GM23338 (cell line): Measurements from ENCODE around the gene AFF1. TPM values are rescaled to one million over a fixed set of nuclear protein-coding genes. Genes with fewer than 3 reads are reported as not detected.

Source experiments
- ATAC-seq: fragments of 200-7000 bp; cut with Tn5 transposase; 3 replicates; pipeline ENCODE4 v1.9.1; 2020
- DNase-seq: peaks from one replicate; pipeline ENCODE4 v3.0.0-alpha.2; 2015; ENCODE audit warnings: low spot score
- H2AFZ ChIP-seq: fragments of 200-600 bp; sonication (generic); 2 replicates; pipeline ENCODE4 v1.8.0; 2016; ENCODE audit warnings: antibody characterized with exemption, mild to moderate bottlenecking, moderate library complexity
- H3F3A ChIP-seq: fragments of 200-600 bp; sonication (generic); replicated peaks from 2 replicates; pipeline ENCODE4 v1.8.0; 2017; ENCODE audit warnings: antibody characterized with exemption, mixed run types, low read depth
- H3K27ac ChIP-seq: fragments of 200-600 bp; sonication (generic); 2 replicates; pipeline ENCODE4 v1.6.1; 2016; ENCODE audit warnings: low read depth
- H3K27me3 ChIP-seq: fragments of 200-600 bp; sonication (generic); 2 replicates; pipeline ENCODE4 v1.8.0; 2016; ENCODE audit warnings: mild to moderate bottlenecking, mixed run types, moderate library complexity; ENCODE audit not compliant: insufficient read depth
- H3K36me3 ChIP-seq: fragments of 200-600 bp; sonication (generic); 2 replicates; pipeline ENCODE4 v1.8.0; 2016; ENCODE audit warnings: mild to moderate bottlenecking; ENCODE audit not compliant: insufficient read depth
- H3K4me1 ChIP-seq: fragments of 200-600 bp; sonication (generic); 2 replicates; pipeline ENCODE4 v1.8.0; 2016; ENCODE audit warnings: mild to moderate bottlenecking, moderate library complexity; ENCODE audit not compliant: insufficient read depth
- H3K4me2 ChIP-seq: fragments of 200-600 bp; sonication (generic); 2 replicates; pipeline ENCODE4 v1.7.1; 2017; ENCODE audit warnings: mixed run types
- H3K4me3 ChIP-seq: fragments of 200-600 bp; sonication (generic); 2 replicates; pipeline ENCODE4 v1.6.1; 2016; ENCODE audit warnings: mixed run types
- H3K79me2 ChIP-seq: fragments of 200-600 bp; sonication (generic); replicated peaks from 2 replicates; pipeline ENCODE4 v1.8.0; 2017; ENCODE audit warnings: mild to moderate bottlenecking; ENCODE audit not compliant: insufficient read depth
- H3K9me2 ChIP-seq: fragments of 200-600 bp; sonication (generic); 2 replicates; pipeline ENCODE4 v1.8.0; 2017; ENCODE audit not compliant: insufficient read depth
- H4K20me1 ChIP-seq: fragments of 200-600 bp; sonication (generic); replicated peaks from 2 replicates; pipeline ENCODE4 v1.8.0; 2017; ENCODE audit warnings: mild to moderate bottlenecking; ENCODE audit not compliant: insufficient read depth
- H3K27ac Mint-ChIP-seq: 2 replicates; pipeline ENCODE4 v1.8.0; 2020; ENCODE audit warnings: inconsistent platforms, mild to moderate bottlenecking, moderate library complexity, mixed read lengths
- H3K27me3 Mint-ChIP-seq: 3 replicates; pipeline ENCODE4 v1.8.0; 2022; ENCODE audit warnings: low read depth, mild to moderate bottlenecking, moderate library complexity, mixed read lengths, inconsistent platforms; ENCODE audit not compliant: insufficient read depth, poor library complexity
- H3K36me3 Mint-ChIP-seq: 3 replicates; pipeline ENCODE4 v1.8.0; 2021; ENCODE audit warnings: low read depth, mild to moderate bottlenecking, inconsistent platforms, moderate library complexity, mixed read lengths
- H3K4me1 Mint-ChIP-seq: 3 replicates; pipeline ENCODE4 v1.8.0; 2020; ENCODE audit warnings: mild to moderate bottlenecking, inconsistent platforms, mixed read lengths
- H3K4me3 Mint-ChIP-seq: 3 replicates; pipeline ENCODE4 v1.8.0; 2021; ENCODE audit warnings: moderate library complexity, mild to moderate bottlenecking, inconsistent platforms, mixed read lengths
- H3K9me3 Mint-ChIP-seq: 3 replicates; pipeline ENCODE4 v1.8.0; 2020; ENCODE audit warnings: moderate library complexity, mild to moderate bottlenecking, inconsistent platforms, mixed read lengths
- EZH2 ChIP-seq: fragments of 200-600 bp; sonication (generic); IDR thresholded peaks from one replicate; pipeline ENCODE4 v1.8.0; 2017; ENCODE audit warnings: antibody characterized with exemption, mild to moderate bottlenecking, low read depth; ENCODE audit not compliant: unreplicated experiment
- EZH2phosphoT487 ChIP-seq: fragments of 200-600 bp; sonication (generic); IDR thresholded peaks from one replicate; pipeline ENCODE4 v1.8.1; 2018; ENCODE audit warnings: antibody characterized with exemption; ENCODE audit not compliant: unreplicated experiment
- NANOG ChIP-seq: IDR thresholded peaks from 2 replicates; pipeline ENCODE4 v1.6.1; 2016; ENCODE audit warnings: antibody characterized with exemption, borderline replicate concordance
- POLR2AphosphoS5 ChIP-seq: IDR thresholded peaks from 2 replicates; pipeline ENCODE4 v1.6.1; 2016; ENCODE audit warnings: antibody characterized with exemption, low read depth
- STAT1 ChIP-seq: IDR thresholded peaks from one replicate; pipeline ENCODE4 v1.6.1; 2016; ENCODE audit warnings: antibody characterized with exemption; ENCODE audit not compliant: unreplicated experiment
- ZNF114 ChIP-seq: fragments of 250-450 bp; sonication (Bioruptor Pico); IDR thresholded peaks from 2 replicates; pipeline ENCODE4 v1.5.0; 2020; ENCODE audit warnings: mild to moderate bottlenecking, moderate library complexity
- ZNF331 ChIP-seq: fragments of 250-450 bp; sonication (Bioruptor Pico); IDR thresholded peaks from 2 replicates; pipeline ENCODE4 v1.5.0; 2020; ENCODE audit warnings: low read depth, mild to moderate bottlenecking, moderate library complexity
- polyA plus RNA-seq: library from polyadenylated mRNA; unstranded; fragments of >200 nt; fragmentation: Nextera tagmentation; extraction: Ambion mirVana; gene quantifications from 2 replicates; pipeline ENCODE4 v1.2.1, GENCODE V29; 2016
- total RNA-seq: library from RNA; depleted of rRNA; stranded (reverse); fragments of >200 nt; shearing (Covaris generic); gene quantifications from 2 replicates; pipeline ENCODE4 v1.2.3, GENCODE V29; 2014
- TF ChIP-seq, protein P1 (sequence below): IDR thresholded peaks from one replicate; pipeline ENCODE4 v1.6.1; 2018; ENCODE audit warnings: antibody characterized with exemption; ENCODE audit not compliant: unreplicated experiment
- TF ChIP-seq, protein P2 (sequence below): IDR thresholded peaks from 2 replicates; pipeline ENCODE4 v1.6.1; 2016; ENCODE audit warnings: antibody characterized with exemption
- TF ChIP-seq, protein P3 (sequence below), 2 experiments: fragments of 200-600 bp in 1 of 2; sonication (generic) in 1 of 2; conservative IDR thresholded peaks; 2 replicates each; pipeline versions ENCODE4 v1.5.1 to v1.6.1; 2016 to 2017; ENCODE audit warnings: antibody characterized with exemption in 2 of 2, low read depth in 2 of 2, mild to moderate bottlenecking in 2 of 2, moderate library complexity in 1 of 2

The AFF1 gene
- total and polyA plus RNA-seq, 2 experiments from 2014 or later: 42.6 to 67.2 TPM

DNA sequence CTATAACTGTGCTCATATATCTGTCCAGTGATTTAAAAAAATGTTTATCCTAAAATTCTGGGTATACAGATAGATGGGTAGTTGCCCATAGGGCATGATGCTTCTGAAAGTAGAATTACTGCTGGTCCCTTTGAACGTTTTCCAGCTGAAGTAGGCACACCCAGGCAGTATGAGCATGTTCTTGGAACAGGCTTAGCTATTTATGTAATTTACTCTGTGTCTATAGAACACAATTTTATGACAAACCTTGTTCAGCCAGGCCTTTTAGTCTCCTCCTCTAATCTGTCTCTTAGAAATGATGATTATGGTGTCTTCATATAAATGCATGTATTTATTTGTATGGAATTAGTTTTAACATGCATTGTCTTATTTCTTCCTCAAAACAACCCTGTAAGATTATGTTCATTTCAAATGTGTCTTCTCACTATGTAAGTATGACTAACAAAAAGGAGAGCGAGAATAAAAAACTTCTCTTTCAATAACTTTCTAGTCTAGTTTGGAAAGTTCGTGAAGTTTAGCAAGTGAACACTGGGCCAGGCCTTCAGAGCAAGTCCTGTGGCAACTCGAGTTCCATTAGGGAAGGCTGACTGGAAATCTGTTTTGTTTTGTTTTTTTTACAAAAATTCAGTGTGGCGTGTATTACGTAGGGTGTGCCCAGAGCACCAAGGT lies 142.0 kb downstream of the AFF1 start:
- H3K9me2 ChIP-seq: no peaks in the 10 kb centered on the region
- H2AFZ ChIP-seq: no peak overlapping the region
- H3K27ac ChIP-seq: no peak overlapping the region
- H3F3A ChIP-seq: no peaks in the 10 kb centered on the region
- no peaks in the 10 kb centered on the region for H3K36me3 ChIP-seq
- peaks cover 82% of the 10 kb centered on the region for H3K79me2 ChIP-seq
- no peak overlapping the region for H3K27ac Mint-ChIP-seq
- TF ChIP-seq ZNF331: no peak
- TF ChIP-seq, protein P1, sequence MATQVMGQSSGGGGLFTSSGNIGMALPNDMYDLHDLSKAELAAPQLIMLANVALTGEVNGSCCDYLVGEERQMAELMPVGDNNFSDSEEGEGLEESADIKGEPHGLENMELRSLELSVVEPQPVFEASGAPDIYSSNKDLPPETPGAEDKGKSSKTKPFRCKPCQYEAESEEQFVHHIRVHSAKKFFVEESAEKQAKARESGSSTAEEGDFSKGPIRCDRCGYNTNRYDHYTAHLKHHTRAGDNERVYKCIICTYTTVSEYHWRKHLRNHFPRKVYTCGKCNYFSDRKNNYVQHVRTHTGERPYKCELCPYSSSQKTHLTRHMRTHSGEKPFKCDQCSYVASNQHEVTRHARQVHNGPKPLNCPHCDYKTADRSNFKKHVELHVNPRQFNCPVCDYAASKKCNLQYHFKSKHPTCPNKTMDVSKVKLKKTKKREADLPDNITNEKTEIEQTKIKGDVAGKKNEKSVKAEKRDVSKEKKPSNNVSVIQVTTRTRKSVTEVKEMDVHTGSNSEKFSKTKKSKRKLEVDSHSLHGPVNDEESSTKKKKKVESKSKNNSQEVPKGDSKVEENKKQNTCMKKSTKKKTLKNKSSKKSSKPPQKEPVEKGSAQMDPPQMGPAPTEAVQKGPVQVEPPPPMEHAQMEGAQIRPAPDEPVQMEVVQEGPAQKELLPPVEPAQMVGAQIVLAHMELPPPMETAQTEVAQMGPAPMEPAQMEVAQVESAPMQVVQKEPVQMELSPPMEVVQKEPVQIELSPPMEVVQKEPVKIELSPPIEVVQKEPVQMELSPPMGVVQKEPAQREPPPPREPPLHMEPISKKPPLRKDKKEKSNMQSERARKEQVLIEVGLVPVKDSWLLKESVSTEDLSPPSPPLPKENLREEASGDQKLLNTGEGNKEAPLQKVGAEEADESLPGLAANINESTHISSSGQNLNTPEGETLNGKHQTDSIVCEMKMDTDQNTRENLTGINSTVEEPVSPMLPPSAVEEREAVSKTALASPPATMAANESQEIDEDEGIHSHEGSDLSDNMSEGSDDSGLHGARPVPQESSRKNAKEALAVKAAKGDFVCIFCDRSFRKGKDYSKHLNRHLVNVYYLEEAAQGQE: no peak
- no peak for TF ChIP-seq ZNF114 (CRISPR knock-in tag)
- TF ChIP-seq EZH2: no peak
- no peak overlapping the region for H3K4me2 ChIP-seq
- ATAC-seq (no peak), DNase-seq (no peak)
- no peaks in the 10 kb centered on the region for H3K9me3 Mint-ChIP-seq
- no peak overlapping the region for H3K4me3 ChIP-seq
- peaks cover 44% of the 10 kb centered on the region for H3K4me1 ChIP-seq
- no peak overlapping the region for H3K4me3 Mint-ChIP-seq
- peaks cover 50% of the 10 kb centered on the region for H3K4me1 Mint-ChIP-seq
- H3K27me3 Mint-ChIP-seq: peaks cover 1% of the 10 kb centered on the region
- no peaks in the 10 kb centered on the region for H3K27me3 ChIP-seq
- H3K36me3 Mint-ChIP-seq: no peaks in the 10 kb centered on the region
- peaks cover 19% of the 10 kb centered on the region; the same call in 1 of the 2 replicates for H4K20me1 ChIP-seq

DNA sequence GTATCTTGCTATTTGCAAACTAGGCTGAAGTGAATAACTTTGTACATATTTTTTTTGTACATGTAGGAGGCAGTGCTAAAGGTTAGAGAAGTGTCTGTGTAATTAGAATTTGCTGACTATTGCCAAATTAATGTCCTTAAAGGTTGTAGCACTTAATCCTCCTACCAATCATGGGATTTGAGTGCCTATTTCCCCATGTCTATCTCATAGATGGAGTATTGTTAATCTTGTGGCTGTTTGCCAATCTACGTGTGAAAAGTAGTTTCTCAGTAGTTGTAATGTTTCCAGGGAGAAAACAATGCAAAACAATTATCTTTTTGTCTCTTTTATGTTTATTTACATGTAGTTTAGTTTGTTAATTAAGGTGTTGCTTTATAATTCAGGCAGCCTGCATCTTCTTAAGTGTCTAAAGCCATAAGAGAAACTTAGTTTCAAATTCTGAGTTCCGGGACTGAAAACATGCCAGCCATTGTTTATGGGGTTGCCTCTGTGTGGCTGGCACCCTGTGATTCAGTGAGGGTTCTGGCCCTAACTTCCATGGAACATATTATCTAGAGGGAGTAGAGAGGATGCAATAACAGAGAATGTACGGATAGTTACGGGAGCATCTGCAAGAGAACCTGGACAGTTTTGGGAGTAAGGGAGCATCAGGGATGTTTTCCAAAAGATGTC lies 143.2 kb downstream of the AFF1 start:
- H3K36me3 Mint-ChIP-seq: no peaks in the 10 kb centered on the region
- peaks cover 45% of the 10 kb centered on the region for H3K4me1 Mint-ChIP-seq
- H3K27ac ChIP-seq: peak overlapping the region; percentile 14; the same call in 1 of the 2 replicates
- H3K27me3 ChIP-seq: no peaks in the 10 kb centered on the region
- H2AFZ ChIP-seq: no peak overlapping the region
- no peaks in the 10 kb centered on the region for H3K36me3 ChIP-seq
- 0 out of 2 replicates have a peak overlapping the region, but pooled peaks have one; percentile 1 for H3K4me2 ChIP-seq
- H3K4me3 Mint-ChIP-seq: no peak overlapping the region
- H3K9me3 Mint-ChIP-seq: no peaks in the 10 kb centered on the region
- H3K27me3 Mint-ChIP-seq: peaks cover 1% of the 10 kb centered on the region
- no peaks in the 10 kb centered on the region for H3K9me2 ChIP-seq
- DNase-seq: no peak
- peaks cover 40% of the 10 kb centered on the region for H3K4me1 ChIP-seq
- no peak overlapping the region for H3K27ac Mint-ChIP-seq
- no peaks in the 10 kb centered on the region for H3F3A ChIP-seq
- no peak overlapping the region for H3K4me3 ChIP-seq
- peak; percentile 42; the same call in 2 of the 3 replicates for ATAC-seq
- H4K20me1 ChIP-seq: peaks cover 13% of the 10 kb centered on the region; the same call in 1 of the 2 replicates
- H3K79me2 ChIP-seq: peaks cover 86% of the 10 kb centered on the region
- TF ChIP-seq NANOG (no peak), POLR2AphosphoS5 (no peak), STAT1 (no peak), EZH2phosphoT487 (no peak), EZH2 (no peak)
- TF ChIP-seq, protein P2, sequence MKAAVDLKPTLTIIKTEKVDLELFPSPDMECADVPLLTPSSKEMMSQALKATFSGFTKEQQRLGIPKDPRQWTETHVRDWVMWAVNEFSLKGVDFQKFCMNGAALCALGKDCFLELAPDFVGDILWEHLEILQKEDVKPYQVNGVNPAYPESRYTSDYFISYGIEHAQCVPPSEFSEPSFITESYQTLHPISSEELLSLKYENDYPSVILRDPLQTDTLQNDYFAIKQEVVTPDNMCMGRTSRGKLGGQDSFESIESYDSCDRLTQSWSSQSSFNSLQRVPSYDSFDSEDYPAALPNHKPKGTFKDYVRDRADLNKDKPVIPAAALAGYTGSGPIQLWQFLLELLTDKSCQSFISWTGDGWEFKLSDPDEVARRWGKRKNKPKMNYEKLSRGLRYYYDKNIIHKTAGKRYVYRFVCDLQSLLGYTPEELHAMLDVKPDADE: no peak
- TF ChIP-seq, protein P1: no peak
- TF ChIP-seq, protein P3, sequence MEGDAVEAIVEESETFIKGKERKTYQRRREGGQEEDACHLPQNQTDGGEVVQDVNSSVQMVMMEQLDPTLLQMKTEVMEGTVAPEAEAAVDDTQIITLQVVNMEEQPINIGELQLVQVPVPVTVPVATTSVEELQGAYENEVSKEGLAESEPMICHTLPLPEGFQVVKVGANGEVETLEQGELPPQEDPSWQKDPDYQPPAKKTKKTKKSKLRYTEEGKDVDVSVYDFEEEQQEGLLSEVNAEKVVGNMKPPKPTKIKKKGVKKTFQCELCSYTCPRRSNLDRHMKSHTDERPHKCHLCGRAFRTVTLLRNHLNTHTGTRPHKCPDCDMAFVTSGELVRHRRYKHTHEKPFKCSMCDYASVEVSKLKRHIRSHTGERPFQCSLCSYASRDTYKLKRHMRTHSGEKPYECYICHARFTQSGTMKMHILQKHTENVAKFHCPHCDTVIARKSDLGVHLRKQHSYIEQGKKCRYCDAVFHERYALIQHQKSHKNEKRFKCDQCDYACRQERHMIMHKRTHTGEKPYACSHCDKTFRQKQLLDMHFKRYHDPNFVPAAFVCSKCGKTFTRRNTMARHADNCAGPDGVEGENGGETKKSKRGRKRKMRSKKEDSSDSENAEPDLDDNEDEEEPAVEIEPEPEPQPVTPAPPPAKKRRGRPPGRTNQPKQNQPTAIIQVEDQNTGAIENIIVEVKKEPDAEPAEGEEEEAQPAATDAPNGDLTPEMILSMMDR (conservative IDR thresholded peaks at IDR 0.05; ENCODE audit: low read depth in 2 of 2): no peak
